Spleen (tissue), 11 donors: Measurements from ENCODE around the gene PLEKHD1. TPM values are rescaled to one million over a fixed set of nuclear protein-coding genes. Genes with fewer than 3 reads are reported as not detected.

Source experiments
- DNase-seq: peaks from one replicate; pipeline ENCODE4 v3.0.0-alpha.2; 2020
- H3K27ac ChIP-seq, 8 donors: fragments of 200-600 bp; sonication (generic) in 7 of 8; 1 replicate in 4 of 8; 2 replicates in 4 of 8; pipeline versions ENCODE4 v1.5.0 to v1.8.0; 2016 to 2021; ENCODE audit warnings: inconsistent platforms in 4 of 8, mild to moderate bottlenecking in 4 of 8, moderate library complexity in 1 of 8
- H3K27me3 ChIP-seq, 7 donors: fragments of 200-600 bp; sonication (generic) in 6 of 7; replicated peaks in 1 of 7; 1 replicate in 4 of 7; 2 replicates in 3 of 7; pipeline versions ENCODE4 v1.5.0 to v1.8.0; 2016 to 2021; ENCODE audit warnings: inconsistent platforms in 3 of 7, mild to moderate bottlenecking in 1 of 7
- H3K36me3 ChIP-seq, 6 donors: fragments of 200-600 bp; sonication (generic) in 5 of 6; 1 replicate in 4 of 6; 2 replicates in 2 of 6; pipeline versions ENCODE4 v1.5.0 to v1.8.0; 2016 to 2021; ENCODE audit warnings: inconsistent platforms in 2 of 6
- H3K4me1 ChIP-seq, 6 donors: fragments of 200-600 bp; sonication (generic) in 5 of 6; 1 replicate in 3 of 6; 2 replicates in 3 of 6; pipeline versions ENCODE4 v1.5.0 to v1.8.0; 2016 to 2021; ENCODE audit warnings: inconsistent platforms in 3 of 6
- H3K4me3 ChIP-seq, 8 donors: fragments of 200-600 bp; sonication (generic) in 7 of 8; 1 replicate in 4 of 8; 2 replicates in 4 of 8; pipeline versions ENCODE4 v1.5.0 to v1.8.0; 2016 to 2021; ENCODE audit warnings: inconsistent platforms in 4 of 8, mild to moderate bottlenecking in 4 of 8, moderate library complexity in 2 of 8
- H3K9me3 ChIP-seq, 8 donors: fragments of 200-600 bp; sonication (generic) in 7 of 8; 1 replicate in 4 of 8; 2 replicates in 4 of 8; pipeline versions ENCODE4 v1.5.0 to v1.8.0; 2016 to 2021; ENCODE audit warnings: inconsistent platforms in 4 of 8
- CTCF ChIP-seq, 11 experiments: fragments of 200-600 bp in 7 of 11; fragments of 450-650 bp in 4 of 11; sonication (generic) in 4 of 11; IDR thresholded peaks in 8 of 11; conservative IDR thresholded peaks in 3 of 11; 1 replicate in 7 of 11; 2 replicates in 4 of 11; pipeline versions ENCODE4 v1.4.0 to v1.8.0; 2016 to 2021; ENCODE audit warnings: antibody characterized with exemption in 11 of 11, inconsistent platforms in 4 of 11, mild to moderate bottlenecking in 1 of 11
- POLR2A ChIP-seq, 3 donors: fragments of 450-650 bp; IDR thresholded peaks; one replicate each; pipeline ENCODE4 v1.5.1; 2017; ENCODE audit warnings: antibody characterized with exemption in 3 of 3, mild to moderate bottlenecking in 1 of 3
- POLR2AphosphoS5 ChIP-seq, 3 donors: sonication (generic); formaldehyde crosslinking; IDR thresholded peaks; one replicate each; pipeline ENCODE4 v1.5.1; 2017; ENCODE audit warnings: antibody characterized with exemption in 3 of 3
- WGBS, 5 donors: extraction: QIAGEN DNeasy Blood & Tissue Kit in 3 of 5; methylation state at CpG; one replicate each; pipeline versions ENCODE4 v1.1.5 to v1.1.7; 2013 to 2018; 5-methylcytosine and 5-hydroxymethylcytosine counted together
- intact Hi-C: fragments of 100-400 bp; cut with DNase I; formaldehyde crosslinking; loops from one replicate; pipeline ENCODE4 v1.15.0; 2023; ENCODE audit warnings: low total_unique reads
- polyA plus RNA-seq, 3 donors: library from polyadenylated mRNA; stranded (reverse); fragments of 200-250 nt; gene quantifications; one replicate each; pipeline ENCODE4 v1.2.1, GENCODE V29; 2013
- total RNA-seq, 7 donors: library from RNA; depleted of rRNA in 3 of 7; stranded (reverse); fragments of >200 nt in 3 of 7; fragmentation: NEBNext Ultra II Directional in 4 of 7; extraction: Animal tissue kit (Norgen Biotek cat#: 25700) in 4 of 7; gene quantifications; one replicate each; pipeline versions ENCODE4 v1.1.0 to v1.2.1, GENCODE V29; 2016 to 2021
- donor health status: healthy with polysubstance abuse.
- donor health status: DM: no; HTN: no; CAD: no; lungs with moderate emphysema.
- donor health status: DM: no; HTN: no; CAD: no.
- donor health status: Bipolar disorder and iron deficiency.
- donor health status: healthy.
- donor health status: DM: no; HTN: no; CAD: no.
- donor health status: DM: yes; HTN: yes; CAD: no.

Gene PLEKHD1
- total and polyA plus RNA-seq, 10 donors: 0.06 to 0.46 (median 0.17) TPM; not detected in 1

GRCh38 chr14:69561893-69562292 lies 77.4 kb downstream of the PLEKHD1 start:
- intact Hi-C loops: no loop called here
- H3K4me1 ChIP-seq: no peaks in the 10 kb centered on the region
- TF ChIP-seq CTCF (IDR thresholded peaks at IDR 0.05 in 8 of 11, conservative IDR thresholded peaks at IDR 0.05 in 3 of 11) (no peak), POLR2AphosphoS5 (IDR thresholded peaks at IDR 0.05) (no peak), POLR2A (IDR thresholded peaks at IDR 0.05) (no peak)

GRCh38 chr14:69567563-69567962 lies 83.0 kb downstream of the PLEKHD1 start:
- no peak for DNase-seq
- Histone ChIP-seq H3K9me3 (no peaks in the 10 kb centered on the region), H3K27me3 (peaks cover 5 to 91% (median 64%) of the 10 kb centered on the region in 7 donors), H3K27ac (no peak overlapping the region), H3K36me3 (no peaks in the 10 kb centered on the region), H3K4me1 (peaks cover 0 to 17% (median 14%) of the 10 kb centered on the region in 6 donors), H3K4me3 (no peak overlapping the region)
- intact Hi-C loops: no loop called here
- WGBS, 5 donors: 82 to 89% (median 85%) methylated on average over 5 of the region's 5 CpGs
- no peak for TF ChIP-seq CTCF (IDR thresholded peaks at IDR 0.05 in 8 of 11, conservative IDR thresholded peaks at IDR 0.05 in 3 of 11)
- no peak for TF ChIP-seq POLR2A (IDR thresholded peaks at IDR 0.05)
- no peak for TF ChIP-seq POLR2AphosphoS5 (IDR thresholded peaks at IDR 0.05)

More at GRCh38 chr14:69561893-69562292, 77.4 kb downstream of the PLEKHD1 start:
- Histone ChIP-seq H3K27me3 (peaks cover 0 to 77% (median 19%) of the 10 kb centered on the region in 7 donors), H3K4me3 (no peak overlapping the region), H3K27ac (no peak overlapping the region), H3K9me3 (no peaks in the 10 kb centered on the region), H3K36me3 (no peaks in the 10 kb centered on the region)
- no peak for DNase-seq

- Histone ChIP-seq H3K4me3 (no peak overlapping the region), H3K36me3 (no peaks in the 10 kb centered on the region), H3K4me1 (peaks cover 13 to 39% (median 36%) of the 10 kb centered on the region in 6 donors), H3K27me3 (peaks cover 5 to 98% (median 85%) of the 10 kb centered on the region in 7 donors), H3K27ac (no peak overlapping the region), H3K9me3 (no peaks in the 10 kb centered on the region)
- no peak for DNase-seq
- TF ChIP-seq POLR2AphosphoS5 (IDR thresholded peaks at IDR 0.05) (no peak), POLR2A (IDR thresholded peaks at IDR 0.05) (no peak), CTCF (IDR thresholded peaks at IDR 0.05 in 8 of 11, conservative IDR thresholded peaks at IDR 0.05 in 3 of 11) (no peak)
- 49 to 60% (median 56%) methylated on average over 2 of the region's 2 CpGs for WGBS, 5 donors
- intact Hi-C loops: loop anchor here (10.0 kb wide), 1 partner anchor 325 kb away; no protein-coding TSS in a partner anchor
Measured at GRCh38 chr14:69569859-69570258, 85.3 kb downstream of the PLEKHD1 start.

GRCh38 chr14:69570836-69571330 lies 86.4 kb downstream of the PLEKHD1 start:
- DNase-seq: no peak
- intact Hi-C loops: loop anchor here (10.0 kb wide), 1 partner anchor 326 kb away; no protein-coding TSS in a partner anchor
- 76 to 85% (median 80%) methylated on average over 6 to 7 of the region's 7 CpGs for WGBS, 5 donors
- H3K4me3 ChIP-seq: peak overlapping the region in 1 of 8 donors; percentile 30
- TF ChIP-seq POLR2A (IDR thresholded peaks at IDR 0.05) (no peak), CTCF (IDR thresholded peaks at IDR 0.05 in 8 of 11, conservative IDR thresholded peaks at IDR 0.05 in 3 of 11) (no peak), POLR2AphosphoS5 (IDR thresholded peaks at IDR 0.05) (no peak)
- H3K4me1 ChIP-seq: peaks cover 13 to 42% (median 37%) of the 10 kb centered on the region in 6 donors
- peaks cover 5 to 98% (median 83%) of the 10 kb centered on the region in 7 donors for H3K27me3 ChIP-seq
- H3K9me3 ChIP-seq: no peaks in the 10 kb centered on the region
- H3K36me3 ChIP-seq: no peaks in the 10 kb centered on the region
- H3K27ac ChIP-seq: no peak overlapping the region
